GM21447 (cell line): ENCODE data around the gene SPACDR.

Source experiments
- ATAC-seq: cut with Tn5 transposase; IDR thresholded peaks from one replicate; pipeline ENCODE4 v1.9.1; 2021; ENCODE audit not compliant: unreplicated experiment

SPACDR gene

DNA sequence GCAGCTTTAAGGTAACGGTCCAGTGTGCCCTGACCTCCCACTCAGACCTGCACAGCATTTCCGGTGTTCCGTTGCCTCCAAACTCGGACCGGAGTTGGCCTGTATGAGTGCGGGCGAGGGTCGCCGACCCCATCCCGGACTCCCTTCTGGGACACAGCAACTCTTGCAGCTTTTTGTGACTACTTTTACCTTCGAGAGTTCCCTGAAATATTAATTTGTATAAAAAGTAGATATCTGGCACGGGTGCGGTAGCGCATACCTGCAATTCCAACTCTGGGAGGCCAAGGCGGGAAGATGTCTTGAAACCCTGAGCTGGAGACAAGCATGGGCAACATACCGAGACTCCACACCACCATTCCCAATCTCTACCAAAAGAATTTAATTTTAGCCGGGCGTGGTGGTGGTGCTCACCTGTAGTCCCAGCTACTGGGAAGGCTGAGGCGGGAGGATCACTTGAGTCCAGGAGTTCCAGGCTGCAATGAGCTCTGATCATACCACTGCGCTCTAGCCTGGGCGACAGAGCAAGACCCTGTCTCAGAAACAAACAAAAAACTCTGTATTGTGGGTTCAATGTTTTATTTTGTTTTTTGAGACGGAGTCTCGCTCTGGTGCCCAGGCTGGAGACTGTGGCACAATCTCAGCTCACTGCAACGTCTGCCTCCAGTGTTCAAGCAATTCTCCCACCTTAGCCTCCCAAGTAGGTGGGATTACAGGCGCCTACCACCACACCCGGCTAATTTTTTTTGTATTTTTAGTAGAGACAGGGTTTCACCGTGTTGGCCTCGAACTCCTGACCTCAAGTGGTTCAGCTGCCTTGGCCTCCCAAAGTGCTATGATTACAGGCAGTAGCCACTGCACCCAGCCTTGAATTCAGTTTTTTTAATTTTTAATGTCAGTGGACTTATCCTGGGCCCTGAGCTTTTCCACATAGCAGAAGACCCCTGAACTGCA is 26.6 kb downstream of the SPACDR start:
- no peak for ATAC-seq

DNA sequence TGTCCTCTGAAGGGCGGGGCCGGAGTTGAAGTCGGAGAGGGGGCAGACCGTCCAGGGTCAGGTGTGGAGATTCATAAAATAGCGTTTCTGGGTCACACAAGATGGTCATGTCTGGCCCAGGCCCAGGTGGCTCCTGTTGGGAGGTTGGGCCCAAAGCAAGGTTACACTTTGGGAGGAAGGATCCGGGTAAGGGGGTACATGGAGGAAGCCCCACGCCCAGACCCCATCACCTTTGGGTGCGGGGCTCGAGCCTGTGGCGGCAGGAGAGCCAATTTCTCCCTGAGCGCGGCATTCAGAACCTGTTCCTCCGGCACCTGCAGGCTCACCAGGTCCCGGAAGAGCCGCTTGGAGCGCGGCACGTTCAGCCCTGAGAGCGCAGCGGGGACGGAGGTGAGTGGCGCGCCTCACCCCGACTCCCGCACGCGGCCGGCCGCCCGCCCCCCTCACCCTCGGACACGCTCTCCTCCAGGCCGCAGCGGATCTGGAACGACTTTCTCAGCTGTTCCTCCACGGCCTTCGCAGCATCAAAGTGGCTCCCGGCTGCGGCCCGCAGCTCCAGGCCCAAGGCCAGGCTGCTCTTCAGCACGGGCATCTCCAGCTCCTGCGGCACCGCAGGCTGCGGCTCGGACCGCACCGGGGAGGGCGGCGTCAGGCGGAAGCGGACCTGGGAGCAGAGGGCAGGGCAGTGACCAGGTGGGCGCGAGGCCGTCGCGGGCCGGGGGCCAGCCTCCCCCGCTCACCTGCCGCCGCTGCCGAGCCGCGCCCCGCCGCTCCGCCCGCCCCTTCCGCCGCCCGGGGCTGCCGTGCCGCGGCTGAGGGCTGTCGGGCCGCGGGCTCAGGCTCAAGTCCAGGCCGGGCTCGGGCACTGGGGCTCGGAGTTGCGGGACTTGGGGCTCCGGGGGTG is 28.4 kb downstream of the SPACDR start:
- ATAC-seq: peak; percentile 26

DNA sequence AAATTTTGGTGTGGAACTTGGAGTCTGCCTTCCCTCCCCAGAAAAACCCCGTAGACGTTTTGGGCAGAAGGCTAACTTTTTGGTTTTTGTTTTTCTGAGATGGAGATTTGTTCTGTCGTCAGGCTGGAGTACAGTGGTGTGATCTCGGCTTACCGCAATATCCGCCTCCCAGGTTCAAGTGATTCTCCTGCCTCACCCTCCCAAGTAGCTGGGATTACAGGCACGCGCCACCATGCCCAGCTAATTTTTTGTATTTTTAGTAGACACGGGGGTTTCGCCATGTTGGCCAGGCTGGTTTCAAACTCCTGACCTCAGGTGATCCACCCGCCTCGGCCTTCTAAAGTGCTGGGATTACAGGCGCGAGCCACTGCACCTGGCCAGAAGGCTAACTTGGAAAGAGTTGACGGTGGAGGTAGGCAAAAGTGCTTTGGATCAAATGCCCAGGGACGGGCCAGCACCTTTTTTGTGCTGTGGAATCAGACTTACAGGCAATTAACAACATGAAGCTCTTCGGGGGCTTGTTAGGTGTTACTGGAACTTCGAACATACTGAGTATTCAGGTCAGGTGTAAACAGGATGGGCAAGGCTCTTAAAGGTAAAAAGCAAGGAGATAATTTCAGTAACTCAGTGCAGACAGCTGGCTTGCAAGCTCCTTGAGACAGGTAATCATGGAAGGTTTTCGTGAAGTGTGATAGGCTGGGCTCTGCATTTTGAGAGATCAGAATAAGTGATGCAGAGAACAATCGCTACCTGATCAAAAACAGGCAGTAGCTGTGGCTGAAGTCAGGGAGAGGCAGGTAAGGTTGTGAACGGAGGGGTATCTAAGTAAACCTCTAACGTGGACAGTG is 29.5 kb downstream of the SPACDR start:
- ATAC-seq: no peak

DNA sequence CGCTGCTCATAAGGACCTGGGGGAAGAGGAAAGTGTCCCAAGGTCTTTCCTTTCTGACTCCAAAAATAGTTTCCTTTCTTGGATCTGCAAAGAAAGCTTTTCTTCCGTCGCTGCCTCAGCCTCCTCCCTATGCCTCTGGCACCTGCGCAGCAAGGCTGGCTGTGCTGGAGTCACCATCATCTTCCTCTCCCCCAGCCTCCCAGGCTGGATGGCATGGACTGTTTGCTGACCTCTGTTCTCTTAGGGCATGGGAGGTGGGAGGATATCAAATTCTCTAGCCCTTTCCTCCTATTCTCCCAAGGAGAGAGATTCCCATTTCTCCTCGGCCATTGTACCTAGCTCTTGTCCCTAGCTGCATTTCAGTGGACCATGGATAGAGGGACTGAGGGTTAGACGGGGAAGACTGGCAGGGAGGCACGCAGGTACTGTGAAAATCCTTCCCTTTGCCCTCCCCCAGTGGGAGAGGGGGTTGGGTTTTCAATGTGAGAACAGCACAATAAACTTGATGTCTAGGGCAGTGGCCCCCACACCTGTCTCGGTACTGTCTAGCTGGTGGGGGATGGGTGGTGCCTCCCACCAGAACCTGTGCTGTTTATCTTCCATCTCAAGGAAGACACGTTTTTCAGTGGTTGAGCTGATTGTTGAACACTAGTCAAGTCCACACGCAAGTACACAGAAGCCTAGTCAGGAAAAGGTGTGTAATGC is 30.3 kb downstream of the SPACDR start:
- no peak for ATAC-seq

DNA sequence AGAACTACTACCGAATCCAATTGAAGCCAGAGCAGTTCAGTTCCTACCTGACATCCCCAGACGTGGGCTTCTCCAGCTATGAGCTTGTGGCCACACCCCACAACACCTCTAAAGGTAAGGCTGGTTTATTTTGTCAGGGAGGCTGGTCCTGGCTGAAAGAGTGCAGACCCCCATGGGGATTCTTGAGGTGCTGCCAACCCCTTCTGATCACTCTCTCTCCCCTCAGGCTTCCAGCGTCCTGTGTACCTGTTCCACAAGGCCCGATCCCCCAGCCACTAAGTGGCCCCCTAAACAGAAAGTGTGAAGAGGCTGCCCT is 30.8 kb downstream of the SPACDR start:
- ATAC-seq: no peak

DNA sequence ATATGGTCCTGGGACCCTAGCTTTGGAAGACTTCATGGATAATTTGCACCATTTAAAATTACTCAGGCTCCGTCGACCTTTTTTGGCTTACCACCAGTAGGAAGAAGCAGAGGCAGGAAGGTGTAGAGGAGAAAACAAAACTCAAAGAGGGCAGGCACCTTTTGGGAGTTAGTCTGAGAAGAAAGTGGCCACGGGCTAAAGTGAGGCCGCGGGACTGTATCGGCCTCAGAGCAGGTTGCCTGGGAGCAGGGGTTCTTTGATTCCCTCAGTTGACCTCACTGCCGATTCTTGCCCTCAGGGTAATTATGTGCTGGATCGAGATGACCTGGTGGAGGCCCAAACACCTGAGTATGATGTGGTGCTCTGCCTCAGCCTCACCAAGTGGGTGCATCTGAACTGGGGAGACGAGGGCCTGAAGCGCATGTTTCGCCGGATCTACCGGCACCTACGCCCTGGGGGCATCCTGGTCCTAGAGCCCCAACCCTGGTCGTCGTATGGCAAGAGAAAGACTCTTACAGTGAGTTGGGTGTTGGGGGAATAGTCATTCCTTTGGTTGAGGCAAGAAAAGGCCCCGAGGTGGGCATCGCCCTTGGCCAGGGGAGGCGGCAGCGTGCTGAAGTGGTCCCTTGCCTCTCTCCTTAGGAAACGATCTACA is 31.3 kb downstream of the SPACDR start:
- no peak for ATAC-seq

DNA sequence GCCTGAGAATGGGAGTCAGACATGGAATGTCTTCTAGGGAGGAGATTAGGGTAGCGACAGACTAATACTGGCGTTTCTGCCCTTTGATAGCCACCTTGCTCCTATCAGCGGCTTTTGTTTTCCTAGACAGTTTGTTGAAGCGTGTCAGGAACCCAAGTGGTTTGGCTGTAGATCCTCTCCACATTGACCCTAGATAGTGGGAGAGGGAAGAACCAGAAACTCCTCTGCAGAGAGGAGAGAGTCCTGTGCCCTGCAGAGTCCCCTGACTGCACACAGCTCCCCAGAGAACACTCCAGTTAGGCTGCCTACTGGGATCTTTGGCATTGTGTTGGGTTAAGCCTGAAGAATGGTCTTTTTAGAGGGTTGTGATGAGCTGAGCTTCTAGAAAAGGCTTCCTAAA is 32.0 kb downstream of the SPACDR start:
- ATAC-seq: no peak

DNA sequence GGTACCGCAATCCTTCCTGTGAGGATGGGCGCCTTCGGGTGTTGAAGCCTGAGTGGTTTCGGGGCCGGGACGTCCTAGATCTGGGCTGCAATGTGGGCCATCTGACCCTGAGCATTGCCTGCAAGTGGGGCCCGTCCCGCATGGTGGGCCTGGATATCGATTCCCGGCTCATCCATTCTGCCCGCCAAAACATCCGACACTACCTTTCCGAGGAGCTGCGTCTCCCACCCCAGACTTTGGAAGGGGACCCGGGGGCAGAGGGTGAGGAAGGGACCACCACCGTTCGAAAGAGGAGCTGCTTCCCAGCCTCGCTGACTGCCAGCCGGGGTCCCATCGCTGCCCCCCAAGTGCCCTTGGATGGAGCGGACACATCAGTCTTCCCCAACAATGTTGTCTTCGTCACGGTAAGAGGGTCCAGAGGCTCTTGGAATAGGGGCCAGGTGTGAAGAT is 32.7 kb downstream of the SPACDR start:
- no peak for ATAC-seq

DNA sequence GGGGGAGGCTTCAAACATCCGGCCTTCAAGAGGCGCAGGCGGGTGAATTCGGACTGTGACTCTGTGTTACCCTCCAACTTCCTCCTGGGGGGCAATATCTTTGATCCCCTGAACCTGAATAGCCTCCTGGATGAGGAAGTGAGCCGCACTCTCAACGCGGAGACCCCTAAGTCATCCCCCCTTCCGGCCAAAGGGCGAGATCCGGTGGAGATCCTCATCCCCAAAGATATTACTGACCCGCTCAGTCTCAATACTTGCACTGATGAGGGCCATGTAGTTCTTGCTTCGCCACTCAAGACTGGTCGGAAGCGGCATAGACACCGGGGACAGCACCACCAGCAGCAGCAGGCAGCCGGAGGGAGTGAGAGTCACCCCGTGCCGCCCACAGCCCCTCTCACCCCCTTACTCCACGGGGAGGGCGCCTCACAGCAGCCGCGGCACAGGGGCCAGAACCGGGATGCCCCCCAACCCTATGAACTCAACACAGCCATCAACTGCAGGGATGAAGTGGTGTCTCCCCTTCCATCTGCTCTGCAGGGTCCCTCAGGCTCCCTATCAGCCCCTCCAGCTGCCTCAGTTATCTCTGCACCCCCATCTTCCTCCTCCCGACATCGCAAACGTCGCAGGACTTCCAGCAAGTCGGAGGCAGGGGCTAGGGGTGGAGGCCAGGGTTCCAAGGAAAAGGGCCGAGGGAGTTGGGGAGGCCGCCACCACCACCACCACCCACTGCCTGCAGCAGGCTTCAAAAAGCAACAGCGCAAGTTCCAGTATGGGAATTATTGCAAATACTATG is 33.4 kb downstream of the SPACDR start:
- peak; percentile 2 for ATAC-seq

DNA sequence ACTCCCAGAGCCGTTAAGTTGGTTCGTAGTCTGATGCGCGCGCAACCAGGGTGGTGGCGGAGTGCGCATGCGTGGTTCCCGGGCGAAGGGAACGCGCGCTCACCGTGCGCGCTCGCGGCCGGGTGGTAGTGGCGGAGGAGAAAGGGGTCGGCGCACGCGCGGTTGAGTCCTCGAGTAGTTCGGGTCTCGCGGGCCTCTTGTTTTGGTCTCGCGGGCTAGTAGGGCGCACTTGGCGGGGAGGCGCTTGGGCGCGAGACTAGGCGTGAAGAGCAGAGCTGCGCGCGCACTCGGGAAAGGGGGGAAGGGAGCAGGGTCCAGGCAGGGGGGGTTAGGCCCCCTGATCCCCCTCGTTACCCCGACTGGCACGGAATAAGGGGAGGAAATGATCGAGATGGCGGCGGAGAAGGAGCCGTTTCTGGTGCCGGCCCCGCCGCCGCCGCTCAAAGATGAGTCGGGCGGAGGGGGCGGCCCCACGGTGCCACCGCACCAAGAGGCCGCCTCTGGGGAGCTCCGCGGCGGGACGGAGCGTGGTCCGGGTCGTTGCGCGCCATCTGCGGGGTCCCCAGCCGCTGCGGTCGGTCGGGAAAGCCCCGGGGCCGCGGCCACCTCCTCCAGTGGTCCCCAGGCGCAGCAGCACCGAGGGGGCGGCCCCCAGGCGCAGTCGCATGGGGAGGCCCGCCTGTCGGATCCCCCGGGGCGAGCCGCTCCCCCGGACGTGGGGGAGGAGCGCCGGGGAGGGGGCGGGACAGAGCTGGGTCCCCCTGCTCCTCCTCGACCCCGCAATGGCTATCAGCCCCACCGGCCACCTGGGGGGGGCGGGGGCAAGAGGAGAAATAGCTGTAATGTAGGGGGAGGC is 34.2 kb downstream of the SPACDR start, which contains the start of gene MEPCE:
TSS of gene MEPCE (plus strand) at position 195 of the 856 bp plus-strand sequence. CDS start at position 383, 188 bp downstream.
- peak; percentile 33 for ATAC-seq

DNA sequence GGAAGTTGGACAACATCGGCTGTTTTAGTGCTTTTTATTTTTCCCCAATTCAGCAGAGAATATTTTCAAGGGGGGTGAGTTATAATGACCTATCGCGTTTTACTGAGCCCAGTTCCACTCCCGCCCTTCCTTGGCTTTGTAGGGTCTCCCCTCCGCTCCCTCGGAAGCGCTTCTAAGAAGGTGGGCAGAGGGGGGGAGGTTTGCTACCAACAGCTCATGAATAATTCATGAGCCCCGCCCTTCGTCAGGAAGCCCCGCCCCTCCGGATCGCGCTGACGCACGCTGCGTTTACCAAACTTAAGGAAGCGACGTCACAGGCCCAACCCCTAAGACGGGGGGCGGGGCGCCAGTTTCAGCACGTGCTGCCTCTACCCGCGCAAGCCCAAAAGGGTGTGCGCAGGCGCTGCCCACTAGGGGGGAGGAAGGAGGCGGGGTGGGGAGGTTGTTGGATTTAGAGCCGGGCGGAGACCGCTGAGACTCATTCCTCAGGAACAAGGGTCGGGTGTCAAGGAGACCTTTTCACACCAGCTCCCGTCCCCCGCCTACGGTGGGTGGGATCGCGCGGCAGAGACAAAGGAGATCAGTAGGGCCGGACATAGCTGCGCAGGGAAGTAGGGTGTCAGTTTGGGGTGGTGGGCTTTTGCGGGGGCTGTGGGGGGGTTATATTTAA is 35.0 kb downstream of the SPACDR start:
- ATAC-seq: peak; percentile 37

DNA sequence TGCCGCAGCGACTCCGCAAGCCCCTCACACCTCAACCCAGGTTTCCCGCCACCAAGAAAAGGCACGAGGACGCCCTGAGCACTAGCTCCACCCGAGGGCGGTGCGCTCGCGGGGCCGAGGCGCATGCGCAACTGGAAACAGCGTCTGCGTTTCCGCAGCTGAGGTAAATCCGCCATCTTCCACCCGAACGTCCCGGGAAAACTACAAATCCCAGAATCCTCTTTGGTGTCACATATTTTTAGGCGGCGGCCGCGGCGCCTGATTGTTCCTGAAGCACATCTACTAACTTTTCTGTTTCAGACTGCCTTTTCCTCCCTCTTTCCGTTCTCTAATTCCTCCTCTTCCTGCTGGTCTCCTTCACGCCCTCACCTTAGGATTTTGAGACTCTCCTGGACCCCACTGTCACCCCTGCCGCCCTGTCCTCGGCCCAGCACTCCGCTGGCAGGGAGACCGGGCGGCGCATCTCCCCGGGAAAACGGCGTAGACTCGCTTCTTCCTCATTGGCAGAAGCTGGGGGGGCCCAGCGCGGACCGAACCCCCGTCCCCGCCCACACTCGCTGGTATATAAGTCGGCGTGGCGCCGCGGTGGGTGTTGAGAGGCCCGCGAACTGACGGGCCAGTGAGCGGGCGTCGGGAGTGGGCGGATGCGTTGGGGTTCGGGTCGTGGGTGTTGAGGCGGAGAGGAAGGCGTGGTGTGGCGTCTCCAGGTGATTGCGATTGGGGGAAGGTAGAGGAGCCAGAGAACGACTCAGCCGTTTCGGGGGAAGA is 35.7 kb downstream of the SPACDR start, which contains the start of gene ZCWPW1:
TSS of gene ZCWPW1 (minus strand) at position 505 of the 768 bp plus-strand sequence. CDS start 8,054 bp downstream, outside the sequence.
- peak; percentile 39 for ATAC-seq

DNA sequence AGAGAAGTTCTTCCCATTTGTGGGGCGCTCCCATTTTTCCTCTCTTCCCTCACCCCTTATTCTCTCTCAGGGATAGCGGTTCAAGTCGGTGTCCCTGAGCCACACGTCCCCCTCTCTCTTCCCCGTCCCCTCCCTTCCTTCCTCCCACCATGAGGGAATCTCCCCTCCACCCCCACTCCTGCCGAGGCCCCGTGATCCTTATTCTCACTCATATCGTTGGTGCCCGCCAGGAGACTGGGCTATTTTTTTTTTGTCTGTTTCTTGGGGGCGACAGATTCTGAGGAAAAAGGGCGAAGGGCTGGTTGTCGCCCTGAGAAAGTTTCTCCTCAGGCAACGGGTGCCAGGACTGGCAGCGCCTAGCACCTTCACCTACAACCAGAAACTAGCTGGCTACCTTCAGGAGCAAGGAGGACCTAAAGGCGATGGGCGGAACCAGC is 36.3 kb downstream of the SPACDR start:
- no peak for ATAC-seq

DNA sequence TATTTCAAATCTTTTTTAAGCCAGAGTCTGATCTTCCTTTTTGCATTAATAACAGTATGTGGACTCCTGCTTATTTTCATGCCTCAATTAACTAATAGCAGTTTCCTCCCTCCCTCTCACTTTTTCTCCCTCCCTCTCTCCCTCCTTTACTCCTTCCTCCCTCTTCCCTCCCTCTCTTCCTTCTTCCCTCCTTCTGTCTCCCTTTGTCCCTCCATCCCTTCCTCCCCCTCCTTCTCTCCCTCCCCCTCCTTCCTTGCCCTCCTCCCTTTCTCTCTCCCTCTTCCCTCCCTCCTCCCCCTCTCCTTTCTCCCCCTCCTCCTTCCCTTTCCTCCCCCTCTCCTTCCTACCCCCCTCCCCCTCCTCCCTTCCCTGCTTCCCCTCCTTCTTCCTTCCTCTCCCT is 37.5 kb downstream of the SPACDR start:
- no peak for ATAC-seq

DNA sequence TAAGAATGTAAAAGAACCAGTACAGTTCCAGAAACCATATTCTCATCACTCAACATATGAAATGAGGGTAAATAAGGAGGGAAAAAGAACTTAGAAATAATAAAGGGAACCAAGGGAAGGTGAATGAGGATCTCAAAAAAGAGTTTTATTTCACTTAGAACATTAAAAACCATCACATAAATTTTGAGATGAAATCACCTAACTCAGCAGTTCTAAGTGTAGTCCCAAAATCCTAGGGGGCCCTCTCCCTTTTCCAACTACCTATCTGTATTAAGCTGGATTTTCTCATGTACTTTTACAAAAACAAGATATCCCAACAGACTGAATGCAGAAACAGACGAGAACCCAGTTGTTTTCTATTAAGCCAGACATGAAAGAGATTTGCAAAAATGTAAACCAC is 38.7 kb downstream of the SPACDR start:
- ATAC-seq: no peak

DNA sequence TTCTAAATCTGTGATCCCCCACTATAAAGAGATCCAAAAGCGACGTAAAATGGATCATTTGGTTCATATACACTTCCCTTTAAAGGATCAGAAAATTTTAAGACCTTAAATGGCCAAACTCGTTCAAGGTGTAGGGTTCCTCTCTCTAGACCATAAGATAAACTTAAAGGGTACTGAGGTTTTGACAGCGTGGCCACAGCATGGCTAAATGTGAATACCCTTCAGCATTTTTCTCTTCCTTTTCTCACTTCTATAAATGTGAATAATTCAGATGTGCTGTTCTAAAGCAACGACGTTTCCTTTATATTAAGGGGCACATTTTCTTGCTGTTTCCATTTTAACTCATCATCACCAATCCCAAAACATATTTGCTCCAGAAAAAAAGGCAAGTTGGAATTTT is 40.7 kb downstream of the SPACDR start:
- no peak for ATAC-seq
